ENCODE data around the gene PHACTR3. TPM values are rescaled to one million over a fixed set of nuclear protein-coding genes. Genes with fewer than 3 reads are reported as not detected.

PHACTR3 gene
- total RNA-seq, 1 donor from 2014 or later: 0.14 TPM

- TF ChIP-seq EZH2 (IDR thresholded peaks at IDR 0.05; ENCODE audit: insufficient read depth, low read length): no peak
- no peak for TF ChIP-seq CTCF (IDR thresholded peaks at IDR 0.05; ENCODE audit: insufficient read depth, low read depth, low read length)
- FAIRE-seq: no peak
- H3K4me3 ChIP-seq (ENCODE audit: insufficient read depth, low read depth, low read length): no peak overlapping the region
- no peaks in the 10 kb centered on the region for H3K27me3 ChIP-seq (ENCODE audit: insufficient read depth, low read length)
- H3K27me3 Mint-ChIP-seq (ENCODE audit: low read depth, unreplicated experiment): peaks cover 56% of the 10 kb centered on the region
- no peak overlapping the region for H3K4me2 ChIP-seq (ENCODE audit: low read length)
- no peaks in the 10 kb centered on the region for H3K36me3 Mint-ChIP-seq (ENCODE audit: low read depth, unreplicated experiment)
- no peak for DNase-seq (ENCODE audit: low read depth)
- H3K79me2 ChIP-seq (ENCODE audit: insufficient read depth, low read length): no peaks in the 10 kb centered on the region
- H2AFZ ChIP-seq (ENCODE audit: low read depth, low read length): no peak overlapping the region
- no peak overlapping the region for H3K27ac ChIP-seq (ENCODE audit: low read depth, low read length)
- H3K4me1 ChIP-seq (ENCODE audit: insufficient read depth, low read length): no peaks in the 10 kb centered on the region
- no peak overlapping the region for H3K4me3 Mint-ChIP-seq (ENCODE audit: unreplicated experiment)
- H3K27ac Mint-ChIP-seq (ENCODE audit: unreplicated experiment): no peak overlapping the region
- no peaks in the 10 kb centered on the region for H3K36me3 ChIP-seq (ENCODE audit: insufficient read depth, low read length)
- no peaks in the 10 kb centered on the region for H3K4me1 Mint-ChIP-seq (ENCODE audit: low read depth, unreplicated experiment)
- no peaks in the 10 kb centered on the region for H4K20me1 ChIP-seq (ENCODE audit: insufficient read depth, low read length)
- no peak overlapping the region for H3K9ac ChIP-seq (ENCODE audit: low read length)
- no peaks in the 10 kb centered on the region for H3K9me3 Mint-ChIP-seq (ENCODE audit: unreplicated experiment)
- H3K9me3 ChIP-seq (ENCODE audit: insufficient read depth, low read depth, low read length): no peaks in the 10 kb centered on the region
Measured at GRCh38 chr20:59776626-59777330, 172.4 kb downstream of the PHACTR3 start.

- no peaks in the 10 kb centered on the region for H3K9me3 ChIP-seq (ENCODE audit: insufficient read depth, low read depth, low read length)
- no peaks in the 10 kb centered on the region for H4K20me1 ChIP-seq (ENCODE audit: insufficient read depth, low read length)
- H3K36me3 ChIP-seq (ENCODE audit: insufficient read depth, low read length): no peaks in the 10 kb centered on the region
- no peak overlapping the region for H2AFZ ChIP-seq (ENCODE audit: low read depth, low read length)
- no peaks in the 10 kb centered on the region for H3K4me1 Mint-ChIP-seq (ENCODE audit: low read depth, unreplicated experiment)
- H3K27me3 Mint-ChIP-seq (ENCODE audit: low read depth, unreplicated experiment): peaks cover 53% of the 10 kb centered on the region
- H3K27ac Mint-ChIP-seq (ENCODE audit: unreplicated experiment): no peak overlapping the region
- no peak overlapping the region for H3K4me3 ChIP-seq (ENCODE audit: insufficient read depth, low read depth, low read length)
- H3K36me3 Mint-ChIP-seq (ENCODE audit: low read depth, unreplicated experiment): no peaks in the 10 kb centered on the region
- TF ChIP-seq CTCF (IDR thresholded peaks at IDR 0.05; ENCODE audit: insufficient read depth, low read depth, low read length) (no peak), EZH2 (IDR thresholded peaks at IDR 0.05; ENCODE audit: insufficient read depth, low read length) (no peak)
- no peak overlapping the region for H3K9ac ChIP-seq (ENCODE audit: low read length)
- no peaks in the 10 kb centered on the region for H3K4me1 ChIP-seq (ENCODE audit: insufficient read depth, low read length)
- no peaks in the 10 kb centered on the region for H3K79me2 ChIP-seq (ENCODE audit: insufficient read depth, low read length)
- H3K4me3 Mint-ChIP-seq (ENCODE audit: unreplicated experiment): no peak overlapping the region
- DNase-seq (ENCODE audit: low read depth): no peak
- no peak overlapping the region for H3K4me2 ChIP-seq (ENCODE audit: low read length)
- FAIRE-seq: no peak
- no peaks in the 10 kb centered on the region for H3K9me3 Mint-ChIP-seq (ENCODE audit: unreplicated experiment)
- no peaks in the 10 kb centered on the region for H3K27me3 ChIP-seq (ENCODE audit: insufficient read depth, low read length)
- H3K27ac ChIP-seq (ENCODE audit: low read depth, low read length): no peak overlapping the region
Measured at GRCh38 chr20:59777331-59777725, 173.0 kb downstream of the PHACTR3 start.

GRCh38 chr20:59777814-59778575 is 173.7 kb downstream of the PHACTR3 start:
- H3K79me2 ChIP-seq (ENCODE audit: insufficient read depth, low read length): no peaks in the 10 kb centered on the region
- no peak overlapping the region for H3K4me3 ChIP-seq (ENCODE audit: insufficient read depth, low read depth, low read length)
- no peaks in the 10 kb centered on the region for H3K27me3 ChIP-seq (ENCODE audit: insufficient read depth, low read length)
- H3K27ac ChIP-seq (ENCODE audit: low read depth, low read length): no peak overlapping the region
- FAIRE-seq (no peak), DNase-seq (ENCODE audit: low read depth) (no peak)
- no peaks in the 10 kb centered on the region for H3K9me3 ChIP-seq (ENCODE audit: insufficient read depth, low read depth, low read length)
- Mint-ChIP-seq H3K4me1 (ENCODE audit: low read depth, unreplicated experiment) (no peaks in the 10 kb centered on the region), H3K27ac (ENCODE audit: unreplicated experiment) (no peak overlapping the region), H3K27me3 (ENCODE audit: low read depth, unreplicated experiment) (peaks cover 50% of the 10 kb centered on the region), H3K4me3 (ENCODE audit: unreplicated experiment) (no peak overlapping the region), H3K9me3 (ENCODE audit: unreplicated experiment) (no peaks in the 10 kb centered on the region), H3K36me3 (ENCODE audit: low read depth, unreplicated experiment) (no peaks in the 10 kb centered on the region)
- H3K4me2 ChIP-seq (ENCODE audit: low read length): no peak overlapping the region
- H3K9ac ChIP-seq (ENCODE audit: low read length): no peak overlapping the region
- no peaks in the 10 kb centered on the region for H3K36me3 ChIP-seq (ENCODE audit: insufficient read depth, low read length)
- no peak overlapping the region for H2AFZ ChIP-seq (ENCODE audit: low read depth, low read length)
- TF ChIP-seq CTCF (IDR thresholded peaks at IDR 0.05; ENCODE audit: insufficient read depth, low read depth, low read length) (no peak), EZH2 (IDR thresholded peaks at IDR 0.05; ENCODE audit: insufficient read depth, low read length) (no peak)
- H4K20me1 ChIP-seq (ENCODE audit: insufficient read depth, low read length): no peaks in the 10 kb centered on the region
- H3K4me1 ChIP-seq (ENCODE audit: insufficient read depth, low read length): no peaks in the 10 kb centered on the region

Measured in astrocyte (in vitro differentiated cells and primary cell).